ENCODE measurements around the gene CRYBB2.

DNA sequence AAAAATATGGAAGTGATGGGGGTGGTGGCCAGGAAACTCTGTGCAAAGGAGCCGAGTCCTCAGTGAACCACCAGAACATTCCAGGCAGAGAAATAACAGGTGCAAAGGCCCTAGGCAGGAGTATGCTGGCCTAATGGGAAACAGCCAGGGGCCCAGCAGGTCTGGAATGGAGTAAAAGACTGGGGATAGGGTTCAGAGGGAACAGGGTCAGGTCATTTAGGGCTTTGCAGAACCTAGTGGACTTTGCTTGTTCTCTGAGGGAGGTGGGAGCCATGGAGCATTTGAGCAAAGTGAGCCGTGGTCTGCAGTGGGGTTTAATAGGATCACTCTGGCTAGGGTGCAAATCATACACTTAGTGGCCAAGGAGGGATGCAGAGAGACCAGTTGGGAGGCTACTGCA, 11.1 kb upstream of the CRYBB2 start:
- TF ChIP-seq CTCF (IDR thresholded peaks at IDR 0.05): no peak
- no peak for TF ChIP-seq EZH2 (IDR thresholded peaks at IDR 0.05; ENCODE audit: borderline replicate concordance, insufficient read depth, low read depth, low read length, poor library complexity, severe bottlenecking)
